ENCODE data around the gene ATG16L1.

Gene ATG16L1

DNA sequence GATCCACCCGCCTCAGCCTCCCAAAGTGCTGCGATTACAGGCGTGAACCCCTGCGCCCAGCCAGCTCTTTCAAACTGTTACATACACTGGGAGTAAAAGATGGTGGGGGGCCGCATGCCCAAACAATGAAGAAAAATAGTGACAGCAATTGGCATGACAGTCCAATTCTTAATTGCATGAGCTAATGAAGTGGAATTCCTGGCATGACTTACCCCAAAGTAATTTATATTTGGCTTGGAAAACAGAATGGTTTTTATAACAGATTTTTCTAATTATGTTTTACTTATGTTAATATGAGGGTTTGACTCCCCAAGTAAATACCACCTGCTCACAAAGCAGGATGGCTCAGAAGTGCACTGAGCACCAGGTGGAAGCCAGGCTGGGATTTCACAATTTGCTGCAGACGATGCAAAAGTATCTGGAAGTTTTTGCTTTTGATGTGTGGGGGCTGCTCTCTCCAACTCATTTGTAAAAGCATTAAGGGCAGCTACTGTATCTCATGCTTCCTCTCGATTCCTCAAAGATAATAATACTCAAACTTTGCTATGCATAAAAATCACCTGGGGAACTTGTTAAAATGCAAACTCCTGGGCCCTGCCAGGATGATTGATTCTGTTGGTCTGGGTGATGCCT is 24.0 kb upstream of the ATG16L1 start:
- no peak for DNase-seq

DNA sequence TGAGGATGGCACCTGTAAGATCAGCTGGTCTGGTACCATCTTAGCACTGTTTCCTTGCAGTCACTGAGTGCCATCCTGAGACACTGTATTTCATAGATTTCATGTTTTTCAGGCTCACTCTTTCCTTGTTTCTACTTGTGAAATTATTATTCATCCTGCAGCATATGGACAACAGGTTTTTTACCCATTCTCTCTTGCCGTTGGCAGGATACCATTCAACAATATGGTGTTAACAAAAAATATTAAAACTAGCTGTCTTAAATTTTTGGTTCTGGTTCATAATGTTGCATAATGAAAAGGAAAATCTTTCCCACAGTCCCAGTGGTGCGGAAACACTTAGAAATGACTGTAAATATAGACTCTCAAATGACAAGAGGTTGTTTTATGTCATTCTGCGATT is 23.1 kb upstream of the ATG16L1 start:
- no peak for DNase-seq

DNA sequence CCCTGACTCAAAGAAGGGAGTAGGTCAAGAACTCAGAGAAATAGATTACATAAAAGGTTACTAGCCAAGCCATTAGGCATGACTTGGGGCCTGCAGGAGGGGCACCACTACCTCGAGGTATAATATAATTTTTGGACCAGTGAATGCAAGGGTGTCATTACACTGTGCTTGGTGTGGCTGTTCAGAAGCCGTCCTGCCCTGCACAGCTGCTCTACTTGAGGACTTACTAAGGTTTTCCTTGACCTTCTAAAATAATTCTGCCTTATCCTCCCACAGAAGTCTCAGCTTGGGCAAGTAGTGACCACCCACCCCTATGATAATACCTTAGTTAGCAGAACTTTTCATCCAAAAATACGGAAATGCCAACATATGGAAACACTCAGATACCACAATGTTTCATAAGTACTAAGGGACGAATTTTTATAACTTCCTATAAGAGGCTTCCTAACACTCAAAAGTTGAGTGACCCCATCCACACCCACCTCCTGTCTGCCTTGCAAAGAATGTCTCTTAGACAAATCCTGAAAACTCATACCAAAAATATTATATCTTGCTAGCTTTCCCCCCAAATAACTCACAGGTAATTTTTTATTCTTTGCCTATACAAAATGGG is 17.7 kb upstream of the ATG16L1 start:
- DNase-seq = no peak

DNA sequence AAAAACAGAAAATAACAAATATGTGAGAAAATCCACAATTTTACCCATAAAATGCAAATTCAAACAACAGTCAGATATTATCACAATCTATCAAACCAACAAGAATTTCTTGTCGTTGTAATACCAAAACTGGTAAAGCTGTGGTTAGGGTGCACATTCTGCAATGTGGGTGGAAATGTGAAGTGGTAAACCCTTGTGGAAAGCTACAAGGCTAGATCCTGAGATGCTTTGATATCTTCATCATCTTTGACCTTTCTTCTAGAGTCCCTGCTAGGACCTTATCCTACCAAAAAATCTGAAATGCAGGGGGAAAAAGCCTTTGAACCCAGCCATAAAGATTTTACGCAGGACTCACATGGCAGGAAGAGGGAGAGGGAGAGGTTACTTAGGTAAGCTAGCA is 17.2 kb upstream of the ATG16L1 start:
- DNase-seq = no peak

DNA sequence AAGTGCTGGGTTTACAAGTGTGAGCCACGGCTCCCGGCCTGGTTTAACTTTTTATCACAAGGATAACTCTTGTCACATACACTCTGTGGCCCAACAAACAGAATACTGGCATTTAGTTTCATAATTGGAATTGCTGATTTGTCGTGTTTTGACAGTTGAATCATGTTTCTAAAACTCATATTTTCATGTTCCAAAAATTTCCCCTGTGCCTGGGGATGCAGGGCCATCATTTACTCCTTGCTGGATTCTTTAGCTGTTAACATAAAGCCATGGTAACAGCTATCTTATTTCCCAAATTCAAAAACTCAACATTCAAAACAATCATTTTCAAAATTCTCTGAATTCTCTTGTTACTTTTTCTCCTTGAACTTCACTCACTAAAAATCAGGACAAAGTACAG is 16.5 kb upstream of the ATG16L1 start:
- no peak for DNase-seq

DNA sequence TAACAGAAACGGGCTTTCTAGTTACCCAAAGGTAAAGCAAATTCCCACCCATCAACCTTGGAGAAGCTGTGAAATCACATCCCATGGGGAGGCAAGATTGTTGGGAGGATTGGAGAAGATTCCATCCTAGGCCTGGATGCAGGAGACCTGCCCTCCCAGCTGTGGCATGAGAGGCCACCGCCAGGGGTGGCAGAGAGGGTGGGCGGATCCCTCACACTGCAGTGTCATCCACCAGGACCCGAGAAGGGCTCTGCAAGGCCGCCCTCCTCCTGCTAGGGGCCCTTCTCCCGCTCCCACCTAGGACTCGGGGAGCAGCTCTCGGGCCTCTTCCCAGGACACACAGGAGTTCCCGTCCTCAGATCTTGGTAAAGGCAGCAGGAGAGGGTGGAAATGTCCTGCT is 15.5 kb upstream of the ATG16L1 start:
- DNase-seq = no peak

DNA sequence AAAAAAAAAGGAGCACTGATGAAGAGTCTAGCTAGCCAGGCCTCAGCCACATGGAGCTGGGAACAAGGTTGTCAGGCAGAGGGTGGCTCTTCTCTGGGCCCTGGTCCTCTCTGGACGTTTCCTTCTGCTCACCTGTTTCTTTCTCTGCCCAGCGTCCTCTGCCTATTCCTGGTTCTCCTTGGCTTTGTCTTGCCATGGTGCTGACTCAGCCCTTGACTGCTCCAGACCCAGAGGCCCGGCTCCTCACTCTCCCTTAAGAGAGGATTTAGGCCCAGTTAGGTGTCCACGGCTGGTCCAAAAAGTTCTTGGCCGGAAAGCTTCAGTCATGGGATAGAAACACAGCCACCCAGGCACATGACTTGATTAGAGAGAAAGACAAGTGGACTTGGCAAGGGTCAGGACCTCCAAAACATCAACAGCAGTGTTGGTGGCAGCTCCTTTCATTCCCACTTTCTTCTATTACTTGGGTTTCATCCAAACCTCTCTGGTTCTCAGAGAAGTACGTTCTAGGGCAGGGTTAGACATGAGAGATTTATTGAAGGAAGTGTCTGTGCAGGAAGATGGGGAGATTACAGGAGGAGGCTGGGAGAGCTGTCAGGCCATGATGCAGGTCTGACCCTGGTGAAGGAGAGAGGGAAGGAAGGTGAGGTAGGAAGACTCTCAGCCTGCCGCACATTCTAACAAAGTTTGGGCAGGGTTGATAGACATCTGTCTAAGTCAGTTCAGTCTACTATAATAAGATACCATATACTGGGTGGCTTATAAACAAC is 14.5 kb upstream of the ATG16L1 start:
- no peak for DNase-seq

DNA sequence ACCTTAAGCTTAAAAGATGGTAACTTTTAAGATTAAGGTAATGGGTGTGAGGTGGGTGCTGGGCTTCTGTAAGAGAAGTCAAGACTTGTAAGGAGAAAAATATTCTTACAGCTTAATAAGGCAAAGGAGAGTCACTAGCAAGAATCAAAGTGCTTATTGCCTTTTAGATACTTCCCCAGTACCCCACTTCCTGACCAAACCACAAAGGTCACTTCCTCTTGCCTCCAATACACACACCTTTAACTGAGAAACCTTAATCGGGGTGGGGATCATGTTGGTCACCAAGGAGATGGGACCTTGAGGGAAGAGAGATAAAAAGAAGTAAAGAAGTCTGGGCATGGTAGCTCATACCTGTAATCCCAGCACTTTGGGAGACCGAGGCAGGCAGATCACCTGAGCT is 10.6 kb upstream of the ATG16L1 start:
- no peak for DNase-seq

DNA sequence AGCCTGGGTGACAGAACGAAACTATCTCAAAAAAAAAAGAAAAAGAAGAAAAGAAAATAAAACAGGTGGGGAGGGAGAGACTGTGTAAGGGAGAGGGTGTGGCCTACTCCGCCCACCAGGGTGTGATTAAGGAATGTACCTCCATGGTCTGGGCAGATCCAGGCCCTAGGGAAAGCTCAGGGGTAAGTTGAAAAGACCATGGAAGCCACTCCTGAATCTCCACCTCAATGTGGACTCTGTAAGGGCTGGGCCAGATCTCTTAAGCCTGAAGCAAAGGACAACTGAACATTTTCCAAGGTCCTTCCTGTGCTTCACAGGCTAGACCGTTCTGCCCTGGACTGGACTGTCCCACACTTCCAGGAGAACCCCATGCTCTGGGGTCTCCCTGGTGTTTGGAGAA is 9.7 kb upstream of the ATG16L1 start:
- DNase-seq = no peak

DNA sequence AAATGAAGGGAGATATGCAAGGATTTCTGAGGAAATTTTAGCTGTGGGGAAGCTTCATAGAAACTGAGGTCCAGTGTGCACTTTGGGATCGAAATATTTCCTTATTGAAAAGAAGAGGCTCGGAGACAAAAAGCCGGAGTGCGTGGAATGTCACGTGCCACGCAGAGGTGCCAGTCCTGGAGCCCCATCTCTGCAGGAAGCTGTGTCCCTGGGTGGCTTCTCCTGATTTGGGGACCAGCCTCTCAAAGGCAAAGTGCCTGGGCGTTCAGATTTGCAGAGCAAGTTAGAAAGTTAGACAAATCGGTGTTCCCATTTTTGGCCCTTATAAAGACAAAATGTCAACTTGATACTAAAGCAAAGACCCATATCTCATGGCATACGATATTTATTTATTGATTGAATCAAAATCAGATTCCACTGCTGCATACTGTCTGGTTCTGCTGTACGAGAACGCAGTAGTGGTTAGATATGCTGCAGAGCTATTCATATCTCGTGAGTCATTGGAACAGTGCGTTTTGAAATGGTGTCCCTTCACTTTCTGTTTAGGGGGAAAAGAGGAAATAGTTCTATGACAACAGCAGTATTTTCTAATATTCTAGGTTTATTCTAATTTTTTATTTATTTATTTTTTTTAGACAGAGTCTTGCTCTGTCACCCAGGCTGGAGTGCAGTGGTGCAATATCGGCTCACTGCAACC is 9.1 kb upstream of the ATG16L1 start:
- no peak for DNase-seq

DNA sequence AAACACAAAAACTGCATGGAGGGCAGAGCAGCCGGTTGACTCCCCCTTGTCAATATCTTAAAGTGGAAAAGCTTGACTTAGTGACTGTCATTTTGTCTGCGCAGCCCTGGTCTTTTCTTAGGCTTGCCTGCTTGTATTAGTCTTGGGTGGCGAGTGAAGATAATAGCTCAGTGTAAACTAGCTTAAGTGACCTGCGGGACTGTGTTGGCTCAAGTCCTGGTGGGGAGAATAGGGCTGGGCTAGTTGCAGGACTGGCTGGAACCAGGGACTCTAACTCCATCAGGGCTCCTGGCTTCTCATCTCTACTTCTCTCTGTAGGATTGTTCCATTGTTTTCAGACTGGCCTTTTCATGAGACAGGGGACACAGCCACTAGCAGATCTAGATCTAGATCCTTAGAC is 8.1 kb upstream of the ATG16L1 start:
- DNase-seq = no peak

DNA sequence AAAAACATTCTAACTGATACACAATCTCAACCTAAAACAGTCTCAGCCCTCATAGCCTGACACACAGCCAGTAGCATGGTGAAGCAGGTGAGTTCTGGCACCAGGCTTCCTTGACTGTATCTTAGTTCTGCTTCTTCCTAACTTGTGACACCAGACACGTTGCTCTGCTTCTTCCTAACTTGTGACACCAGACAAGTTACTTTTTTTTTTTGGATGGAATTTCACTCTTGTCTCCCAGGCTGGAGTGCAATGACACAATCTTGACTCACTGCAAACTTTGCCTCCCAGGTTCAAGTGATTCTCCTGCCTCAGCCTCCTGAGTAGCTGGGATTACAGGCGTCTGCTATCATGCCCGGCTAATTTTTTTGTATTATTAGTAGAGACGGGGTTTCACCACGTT is 6.7 kb upstream of the ATG16L1 start:
- DNase-seq = no peak

DNA sequence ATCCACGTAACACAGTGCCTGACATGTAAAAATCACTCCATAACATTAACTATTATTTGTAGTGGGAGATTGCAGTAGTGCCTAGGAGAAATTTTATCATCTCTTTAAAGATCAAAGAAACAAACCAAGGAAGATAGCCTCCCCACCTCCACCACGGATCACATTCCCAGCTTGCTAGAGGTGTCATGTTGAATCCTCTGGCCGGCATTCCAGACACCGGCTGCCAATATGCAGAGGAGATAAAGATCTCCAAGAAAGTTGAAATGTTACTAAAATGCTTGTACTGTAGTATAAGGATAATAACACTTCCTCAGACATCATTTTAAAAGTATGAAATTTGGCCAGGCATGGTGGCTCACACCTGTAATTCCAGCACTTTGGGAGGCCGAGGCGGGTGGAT is 6.1 kb upstream of the ATG16L1 start:
- DNase-seq = no peak

DNA sequence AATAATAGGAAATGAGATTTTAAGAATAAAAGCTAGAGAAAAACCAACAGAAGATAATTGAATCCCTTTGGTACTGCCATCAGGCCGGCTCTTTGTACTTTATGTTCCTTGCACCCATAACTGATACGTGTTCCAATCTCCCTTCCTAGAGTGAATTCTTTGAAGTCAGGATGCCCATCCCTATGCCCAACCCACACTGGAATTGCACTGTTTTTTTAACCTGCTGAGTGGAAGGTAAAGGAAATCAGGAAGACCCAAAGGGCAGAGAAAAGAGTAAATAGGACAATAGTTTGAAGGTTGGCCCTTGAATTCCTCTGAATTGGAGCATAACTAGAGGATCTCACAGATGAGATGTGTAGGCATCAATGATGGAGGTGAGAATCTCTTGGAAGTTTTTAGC is 4.4 kb upstream of the ATG16L1 start:
- no peak for DNase-seq

DNA sequence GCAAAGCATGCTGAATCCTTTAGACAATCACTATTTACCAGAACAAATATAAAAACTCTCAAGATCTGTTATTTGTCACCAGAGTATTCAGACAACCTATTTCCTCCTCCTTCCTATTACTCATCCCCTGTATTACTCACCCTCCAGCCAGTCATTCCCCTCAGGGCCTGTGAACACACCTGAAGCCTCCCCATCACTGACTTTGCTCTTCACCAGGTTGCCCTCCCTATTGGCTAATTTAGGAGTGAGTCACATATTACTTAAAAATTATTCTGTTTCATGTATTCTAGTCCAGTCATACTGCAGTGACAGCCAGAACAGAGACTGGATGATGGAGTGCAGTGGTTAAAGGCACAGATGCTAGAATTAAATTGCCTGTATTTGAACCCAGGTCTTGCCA is 3.7 kb upstream of the ATG16L1 start:
- DNase-seq = no peak

DNA sequence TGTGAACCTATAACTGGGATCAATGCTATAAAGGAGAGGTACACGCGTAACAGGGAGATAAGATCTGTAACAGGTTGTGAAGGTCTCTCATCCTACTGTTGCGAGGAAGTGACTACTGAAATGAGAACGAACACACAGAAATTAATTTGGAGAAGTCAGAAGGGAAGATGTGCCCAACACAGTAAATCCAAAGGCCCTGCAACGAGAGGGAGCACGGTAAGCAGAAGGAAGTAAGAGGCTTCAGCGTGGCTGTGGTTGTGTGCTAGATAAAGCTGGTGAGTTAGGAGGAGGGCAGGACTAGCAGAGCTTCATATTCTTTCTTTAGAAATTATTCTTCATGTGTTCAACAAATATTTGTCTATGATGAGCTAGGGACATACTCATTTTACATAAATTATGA is 2.5 kb upstream of the ATG16L1 start:
- DNase-seq = no peak

DNA sequence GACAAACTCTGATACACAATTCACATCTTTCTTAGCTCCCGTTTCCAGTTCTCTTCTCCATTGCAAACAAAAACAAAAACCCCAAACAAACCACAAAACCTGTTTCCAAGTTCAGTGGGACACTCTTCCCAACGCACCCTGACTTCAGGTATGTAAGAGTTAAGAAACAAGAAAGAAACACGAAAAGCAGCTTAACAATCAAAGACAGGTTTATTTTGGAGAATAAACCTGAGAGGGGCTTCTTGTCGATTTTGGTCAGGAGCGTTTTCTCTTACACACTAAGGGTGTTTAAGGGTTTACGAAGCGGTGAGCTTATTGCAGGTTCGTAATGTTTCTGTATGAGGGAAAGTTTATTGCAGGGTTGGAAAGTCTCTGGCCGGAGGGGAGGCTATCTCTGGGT is 905 bp upstream of the ATG16L1 start:
- no peak for DNase-seq

DNA sequence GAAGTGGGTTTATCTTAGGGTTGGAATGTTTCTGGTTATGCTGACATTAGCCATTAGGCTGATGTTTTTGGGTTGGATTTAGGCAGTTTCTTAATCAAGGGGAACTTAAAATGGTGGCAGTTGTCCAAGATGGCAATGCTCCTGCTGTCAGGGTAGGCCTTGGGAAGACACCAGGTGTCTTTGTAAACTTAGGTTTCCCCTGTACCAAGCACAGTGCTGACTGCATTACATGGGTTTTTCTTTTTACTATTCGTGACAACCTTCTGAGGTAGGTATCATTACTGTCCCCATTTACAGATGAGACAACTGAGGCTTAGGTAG is 528 bp upstream of the ATG16L1 start:
- no peak for DNase-seq

DNA sequence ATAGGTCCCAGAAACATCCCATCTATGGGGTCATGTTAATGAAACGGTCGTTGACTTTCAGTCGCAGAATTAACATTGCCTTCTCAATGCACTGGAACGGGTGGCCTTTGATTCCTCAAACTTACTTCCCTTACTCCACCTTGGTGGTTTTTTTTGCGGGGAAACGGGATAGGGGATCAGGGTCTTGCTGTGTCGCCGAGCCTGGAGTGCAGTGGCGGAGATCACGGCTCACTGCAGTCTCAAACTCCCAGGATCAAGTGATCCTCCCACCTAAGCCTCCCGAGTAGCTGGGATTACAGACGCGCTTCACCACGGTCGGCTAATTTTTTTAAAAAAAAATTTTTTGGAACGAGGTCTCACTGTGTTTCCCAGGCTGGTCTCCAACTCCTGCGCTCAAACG is 754 bp downstream of the ATG16L1 start:
- no peak for DNase-seq

DNA sequence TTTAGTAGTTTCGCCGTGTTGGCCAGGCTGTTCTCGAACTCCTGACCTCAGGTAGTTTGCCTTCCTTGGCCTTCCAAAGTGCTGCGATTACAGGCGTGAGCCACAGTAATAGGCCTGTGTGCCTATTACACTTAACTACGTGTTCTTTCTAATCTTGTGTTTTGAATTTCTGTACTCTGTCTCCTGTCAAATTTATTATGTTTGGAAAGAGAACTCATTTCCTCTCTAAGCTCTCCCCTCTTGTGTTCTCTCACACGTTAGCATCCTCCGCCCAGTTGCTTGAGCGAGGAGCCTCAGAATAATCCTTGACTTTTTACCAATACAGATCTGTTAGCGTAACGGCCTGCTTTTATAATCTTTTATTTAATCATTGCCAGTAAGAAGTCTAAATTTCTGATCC is 3.7 kb downstream of the ATG16L1 start:
- DNase-seq = no peak

DNA sequence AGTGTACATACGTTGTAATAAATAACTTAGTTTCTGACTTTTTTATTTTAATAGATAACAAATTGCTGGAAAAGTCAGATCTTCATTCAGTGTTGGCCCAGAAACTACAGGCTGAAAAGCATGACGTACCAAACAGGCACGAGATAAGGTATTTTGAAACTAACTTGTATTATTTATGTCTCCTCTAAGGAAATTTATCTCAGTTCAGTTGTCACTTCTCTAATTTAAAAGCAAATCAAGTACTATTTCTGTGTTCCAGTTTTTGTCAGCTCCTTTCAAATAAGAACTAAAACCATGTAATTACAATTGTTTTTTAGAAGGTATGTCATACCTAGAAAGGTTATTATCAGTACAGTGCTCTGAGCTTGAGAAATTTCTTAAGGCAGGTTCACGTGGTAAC is 4.6 kb downstream of the ATG16L1 start:
- DNase-seq = no peak

DNA sequence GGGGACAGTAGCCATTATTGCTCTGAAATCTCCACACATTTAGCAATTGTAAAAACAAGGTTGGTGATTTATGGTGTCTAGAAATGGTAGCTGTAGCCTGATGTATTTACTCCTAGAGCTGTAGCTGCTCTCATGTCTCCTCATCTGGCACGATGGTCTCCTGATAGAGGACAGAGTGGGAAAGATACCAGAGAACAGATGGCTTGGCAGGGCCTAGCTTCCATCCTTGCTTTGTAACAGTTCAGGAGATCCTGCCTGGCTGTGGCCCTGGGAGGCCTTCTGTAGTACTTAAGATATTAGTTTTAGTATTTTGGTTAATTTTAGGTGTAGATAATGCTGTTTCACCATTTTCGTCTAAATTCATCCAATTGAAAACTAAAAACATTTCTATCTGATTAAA is 6.7 kb downstream of the ATG16L1 start:
- DNase-seq = no peak

DNA sequence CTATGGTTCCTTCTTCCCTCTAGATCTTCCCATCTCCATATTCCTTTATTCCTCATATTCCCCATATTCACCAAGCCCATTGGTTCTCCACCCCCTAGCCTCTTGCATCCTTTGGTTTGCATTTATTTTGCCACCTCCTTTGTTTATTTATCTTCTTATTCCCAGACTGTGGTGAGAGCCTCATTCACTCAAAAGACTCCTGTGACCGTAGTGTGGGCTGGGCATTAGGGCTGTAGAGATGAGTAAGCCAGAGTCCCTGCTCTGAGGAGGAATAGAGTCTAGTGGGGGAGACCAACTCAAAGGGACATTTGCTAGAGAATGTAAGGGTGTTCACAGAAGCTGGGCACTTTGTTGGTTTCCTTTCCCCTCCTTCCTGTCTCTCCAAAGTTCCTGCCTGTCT is 8.3 kb downstream of the ATG16L1 start:
- DNase-seq = no peak

DNA sequence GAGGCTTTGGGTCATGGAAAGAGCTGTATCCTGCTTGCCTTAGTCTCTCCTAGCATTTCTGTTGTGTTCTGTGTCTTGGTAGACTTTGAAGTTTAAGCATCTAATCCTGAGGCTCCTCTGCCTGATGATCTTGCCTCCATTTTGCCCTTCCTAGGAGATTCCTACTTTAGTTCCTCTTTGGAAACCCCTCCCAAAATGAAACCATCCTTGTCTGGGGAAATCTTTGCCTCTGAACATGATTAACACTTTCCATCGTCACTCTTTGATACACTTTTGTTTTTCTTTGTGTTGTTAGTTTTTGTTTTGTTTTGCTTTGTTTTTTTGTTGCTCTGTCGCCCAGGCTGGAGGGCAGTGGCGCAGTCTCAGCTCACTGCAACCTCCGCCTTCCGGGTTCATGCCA is 9.2 kb downstream of the ATG16L1 start:
- no peak for DNase-seq

Measured in cerebellar nuclear complex (tissue), 1 donor.